ENCODE data around the gene GFRA4.
A peak's percentile ranks its signal among the peaks of the same experiment; 100 is the strongest.

Gene GFRA4

GRCh38 chr20:3706774-3707507 lies 43.7 kb upstream of the GFRA4 start:
- DNase-seq (ENCODE audit: low read depth) = peak; percentile 22
- H3K4me3 ChIP-seq (ENCODE audit: low read length) = no peak overlapping the region
- no peak for TF ChIP-seq CTCF (conservative IDR thresholded peaks at IDR 0.05; ENCODE audit: low read depth, low read length)

- no peak overlapping the region for H3K4me3 ChIP-seq (ENCODE audit: low read length)
- no peak for DNase-seq (ENCODE audit: low read depth)
- no peak for TF ChIP-seq CTCF (conservative IDR thresholded peaks at IDR 0.05; ENCODE audit: low read depth, low read length)
These were observed 43.0 kb upstream of the GFRA4 start for GRCh38 chr20:3705970-3706739.

- no peak for DNase-seq (ENCODE audit: low read depth)
- no peak for TF ChIP-seq CTCF (conservative IDR thresholded peaks at IDR 0.05; ENCODE audit: low read depth, low read length)
- no peak overlapping the region for H3K4me3 ChIP-seq (ENCODE audit: low read length)
These were observed 42.3 kb upstream of the GFRA4 start for GRCh38 chr20:3705491-3705969.

- TF ChIP-seq CTCF (conservative IDR thresholded peaks at IDR 0.05; ENCODE audit: low read depth, low read length) = no peak
- no peak for DNase-seq (ENCODE audit: low read depth)
- no peak overlapping the region for H3K4me3 ChIP-seq (ENCODE audit: low read length)
These were observed 40.9 kb upstream of the GFRA4 start for GRCh38 chr20:3704087-3704486.

- DNase-seq (ENCODE audit: low read depth) = no peak
- no peak overlapping the region for H3K4me3 ChIP-seq (ENCODE audit: low read length)
- TF ChIP-seq CTCF (conservative IDR thresholded peaks at IDR 0.05; ENCODE audit: low read depth, low read length) = no peak
These were observed 39.6 kb upstream of the GFRA4 start for GRCh38 chr20:3702611-3703391.

GRCh38 chr20:3701061-3701998 lies 38.1 kb upstream of the GFRA4 start:
- no peak overlapping the region for H3K4me3 ChIP-seq (ENCODE audit: low read length)
- no peak for DNase-seq (ENCODE audit: low read depth)
- no peak for TF ChIP-seq CTCF (conservative IDR thresholded peaks at IDR 0.05; ENCODE audit: low read depth, low read length)

Data from retinal pigment epithelial cell (primary cell).